ENCODE data around the gene SIRT7. TPM values are rescaled to one million over a fixed set of nuclear protein-coding genes. Genes with fewer than 3 reads are reported as not detected.

Gene SIRT7
- polyA plus RNA-seq, 1 of the 3 experiments (the other 2 are of a cell fraction) = 32.6 TPM

- no peak overlapping the region for H3K4me2 ChIP-seq
- 70% methylated on average over 15 of the region's 17 CpGs for WGBS (ENCODE audit: low lambda C conversion rate)
- H3K9me2 ChIP-seq = no peaks in the 10 kb centered on the region
- no peaks in the 10 kb centered on the region for H4K20me1 ChIP-seq (ENCODE audit: insufficient read depth)
- no peaks in the 10 kb centered on the region for H3K27me3 ChIP-seq (ENCODE audit: insufficient read depth)
- H3K27ac ChIP-seq (ENCODE audit: low read depth in 2 of 2, low read length in 1 of 2) = no peak overlapping the region
- H3K36me3 ChIP-seq (replicated peaks in 1 of 2; ENCODE audit: control insufficient read depth in 1 of 2, insufficient read depth in 2 of 2, low read length in 1 of 2) = no peaks in the 10 kb centered on the region
- no peaks in the 10 kb centered on the region for H3F3A ChIP-seq (replicated peaks; ENCODE audit: insufficient read depth)
- ChIA-PET CTCF (interaction anchor here (0.9 to 17.7 kb wide), 6 partner anchors 8 to 79 kb away, joined by 3 to 216 read pairs (median 6); partner anchors contain the start of genes CENPX, LRRC45 and NOTUM), POLR2A (interaction anchor here (0.9 to 1.1 kb wide), 2 partner anchors 10 to 89 kb away, joined by 3 to 4 read pairs; partner anchors contain the start of gene DCXR)
- H3K4me1 ChIP-seq (ENCODE audit: control insufficient read depth in 1 of 2, insufficient read depth in 2 of 2, low read depth in 1 of 2, low read length in 1 of 2) = peaks cover 0 to 3% of the 10 kb centered on the region in 2 experiments; a peak in 1 of 4 replicates
- DNase-seq = no peak
- no peak for TF ChIP-seq MXI1 (IDR thresholded peaks at IDR 0.05; ENCODE audit: low read depth, low read length)
- no peak for TF ChIP-seq RXRA (IDR thresholded peaks at IDR 0.05; ENCODE audit: borderline replicate concordance, low read depth)
- no peak for TF ChIP-seq USF2 (IDR thresholded peaks at IDR 0.05; ENCODE audit: borderline replicate concordance, low read depth, low read length)
- no peak for TF ChIP-seq MAX (IDR thresholded peaks at IDR 0.05; ENCODE audit: low read depth)
- TF ChIP-seq CHD2 (IDR thresholded peaks at IDR 0.05; ENCODE audit: low read length, partially characterized antibody) = no peak
- TF ChIP-seq REST (IDR thresholded peaks at IDR 0.05; ENCODE audit: low read depth, low read length) = no peak
- TF ChIP-seq POLR2AphosphoS5 (IDR thresholded peaks at IDR 0.05; ENCODE audit: low read depth, low read length) = no peak
- H3K79me2 ChIP-seq (ENCODE audit: insufficient read depth) = no peaks in the 10 kb centered on the region
- no peak overlapping the region for H2AFZ ChIP-seq (ENCODE audit: low read depth)
- H3K9ac ChIP-seq = no peak overlapping the region
- H3K4me3 ChIP-seq (ENCODE audit: low read depth in 2 of 2, low read length in 1 of 2) = no peak overlapping the region
- no peaks in the 10 kb centered on the region for H3K9me3 ChIP-seq
These were observed 30.8 kb upstream of the SIRT7 start for GRCh38 chr17:81948635-81949378.

- POLR2A ChIA-PET = no interaction called here
- Histone ChIP-seq H3K9ac (no peak within 1 kb of the TSS), H3K9me2 (no peaks in the 10 kb centered on the region), H3K9me3 (no peaks in the 10 kb centered on the region), H3K4me2 (no peak within 1 kb of the TSS), H3K27ac (ENCODE audit: low read depth in 2 of 2, low read length in 1 of 2) (no peak within 1 kb of the TSS), H3K4me1 (ENCODE audit: control insufficient read depth in 1 of 2, insufficient read depth in 2 of 2, low read depth in 1 of 2, low read length in 1 of 2) (peaks cover 0 to 3% of the 10 kb centered on the region in 2 experiments; a peak in 1 of 4 replicates), H3K27me3 (ENCODE audit: insufficient read depth) (no peaks in the 10 kb centered on the region), H3F3A (replicated peaks; ENCODE audit: insufficient read depth) (no peaks in the 10 kb centered on the region), H3K79me2 (ENCODE audit: insufficient read depth) (no peaks in the 10 kb centered on the region), H4K20me1 (ENCODE audit: insufficient read depth) (no peaks in the 10 kb centered on the region), H3K4me3 (ENCODE audit: low read depth in 2 of 2, low read length in 1 of 2) (no peak within 1 kb of the TSS), H3K36me3 (replicated peaks in 1 of 2; ENCODE audit: control insufficient read depth in 1 of 2, insufficient read depth in 2 of 2, low read length in 1 of 2) (no peaks in the 10 kb centered on the region), H2AFZ (ENCODE audit: low read depth) (no peak within 1 kb of the TSS)
- DNase-seq = no peak
- CTCF ChIA-PET = interaction anchor here (2.2 to 17.7 kb wide), 3 partner anchors 14 to 78 kb away, joined by 8 to 216 read pairs (median 168); partner anchors contain the start of genes CENPX, LRRC45 and NOTUM
- WGBS (ENCODE audit: low lambda C conversion rate) = 73% methylated on average over 12 of the region's 13 CpGs
- TF ChIP-seq USF1 (IDR thresholded peaks at IDR 0.05; ENCODE audit: borderline replicate concordance, low read depth) (no peak), EP300 (IDR thresholded peaks at IDR 0.05; ENCODE audit: borderline replicate concordance in 1 of 2, low read depth in 1 of 2, low read length in 1 of 2) (no peak), FOXJ3 (CRISPR knock-in tag; IDR thresholded peaks at IDR 0.05) (no peak), MAX (IDR thresholded peaks at IDR 0.05; ENCODE audit: low read depth) (no peak), REST (IDR thresholded peaks at IDR 0.05; ENCODE audit: low read depth, low read length) (no peak), TCF12 (IDR thresholded peaks at IDR 0.05) (no peak), NRF1 (IDR thresholded peaks at IDR 0.05; ENCODE audit: low read depth, low read length) (no peak), PBX3 (IDR thresholded peaks at IDR 0.05) (no peak), FOSL2 (IDR thresholded peaks at IDR 0.05; ENCODE audit: borderline replicate concordance, low read depth) (no peak)
These were observed 29.2 kb upstream of the SIRT7 start, which contains the start of gene MYADML2 for GRCh38 chr17:81947189-81947588. MYADML2 (minus strand) TSS chr17:81947233; CDS start chr17:81941741, 5,492 bp downstream.
